ENCODE measurements around the gene ARHGEF5. TPM values are rescaled to one million over a fixed set of nuclear protein-coding genes. Genes with fewer than 3 reads are reported as not detected.
"Not testable (repeated sequence)": the region's sequence is repeated elsewhere in the genome, so short reads cannot be mapped to it uniquely, and the experiment has no call there.

ARHGEF5 gene
- total RNA-seq (2021) (9.3 and 9.5 TPM in 2 replicates), Bru-seq, nascent RNA (percentile 42 among the genes with signal in this experiment), BruChase-seq, experiment 1, labeled RNA remaining after a 2-hour chase (percentile 48 among the genes with signal in this experiment), BruChase-seq, experiment 2, labeled RNA remaining after a 6-hour chase (percentile 53 among the genes with signal in this experiment)
- long read RNA-seq, full-length matches to known transcripts = 3 of 11 reads
- long read RNA-seq, partial matches to known transcripts = 4 of 11 reads
- long read RNA-seq, other reads (novel, unspliced or antisense) = 4 of 11 reads

DNA sequence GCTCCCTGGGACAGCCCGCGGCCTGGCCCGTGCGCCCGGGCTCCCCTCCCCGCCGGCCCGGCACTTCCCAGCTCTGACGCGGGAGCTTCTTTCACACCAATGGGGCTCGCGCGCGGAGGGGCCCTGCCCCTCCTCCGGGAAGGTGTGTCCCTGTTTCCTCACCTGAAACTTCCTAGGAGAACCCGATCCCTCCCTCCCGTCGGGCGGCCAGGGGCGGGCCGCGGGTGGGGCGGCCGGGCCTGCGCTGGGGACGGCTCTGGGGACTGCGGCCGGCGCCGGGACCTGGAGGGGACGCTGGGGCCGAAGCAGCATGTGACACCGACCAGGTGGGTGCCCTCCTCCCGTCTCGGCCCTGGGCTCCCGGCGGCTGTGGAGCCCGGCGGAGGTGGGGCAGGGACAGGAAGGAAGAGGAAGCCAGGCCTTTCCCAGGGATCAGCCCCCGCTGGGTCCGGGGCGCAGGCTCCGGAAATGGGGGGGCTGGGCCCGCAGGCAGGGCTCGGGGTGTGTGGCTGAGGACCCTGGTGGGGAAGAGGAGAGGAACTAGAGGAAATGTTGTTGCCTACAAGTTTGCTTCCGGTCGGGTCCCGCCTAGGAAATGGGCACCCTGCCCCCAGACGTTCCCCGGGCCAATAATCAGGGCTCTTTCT lies at the start of gene ARHGEF5:
TSS of gene ARHGEF5 (plus strand) at position 227 of the 647 bp plus-strand sequence. CDS start 7,268 bp downstream, outside the sequence.
- DNase-seq (ENCODE audit: low spot score); H3K9me3 ChIP-seq (ENCODE audit: low read depth, low read length, poor library complexity, severe bottlenecking); H3K4me1 ChIP-seq (ENCODE audit: insufficient read depth, low read length, poor library complexity, severe bottlenecking); H3K27me3 ChIP-seq (replicated peaks; ENCODE audit: insufficient read depth, low read depth, low read length, poor library complexity); POLR2A ChIA-PET (ENCODE audit: low non-redundant PET); CTCF ChIA-PET; H3K27ac ChIP-seq (ENCODE audit: low read depth, low read length, poor library complexity, severe bottlenecking); H3K36me3 ChIP-seq (ENCODE audit: insufficient read depth, low read length, poor library complexity, severe bottlenecking); H3K4me3 ChIP-seq (ENCODE audit: low read depth, low read length, poor library complexity, severe bottlenecking); intact Hi-C loops (cut with micrococcal nuclease; ENCODE audit: unreplicated experiment): not testable (repeated sequence)
- TSS peak; percentile 46 for BruUV-seq (replicated peaks)

DNA sequence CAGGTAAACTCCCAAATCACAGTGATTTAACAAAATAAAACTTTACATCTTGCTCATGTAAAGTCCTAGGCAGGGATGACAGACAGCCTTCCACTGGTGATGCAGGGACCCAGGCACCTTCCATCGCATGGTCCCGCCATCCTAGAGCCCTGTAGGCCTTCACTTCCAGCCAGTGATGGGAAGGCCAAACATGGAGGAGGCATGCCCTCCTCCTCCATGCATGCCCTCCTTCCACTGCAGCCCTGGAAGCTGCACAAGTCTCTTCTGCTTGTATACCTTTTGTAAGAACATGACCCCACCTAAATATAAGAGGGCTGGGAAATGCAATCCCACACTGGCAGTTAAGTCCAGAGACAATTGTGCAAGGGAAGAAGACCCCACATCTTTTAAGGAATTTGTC lies 45.5 kb upstream of the ARHGEF5 start:
- H3K4me3 ChIP-seq (ENCODE audit: low read depth, low read length, poor library complexity, severe bottlenecking); H3K9me3 ChIP-seq (ENCODE audit: low read depth, low read length, poor library complexity, severe bottlenecking); POLR2A ChIA-PET (ENCODE audit: low non-redundant PET); intact Hi-C loops (cut with micrococcal nuclease; ENCODE audit: unreplicated experiment); CTCF ChIA-PET; DNase-seq (ENCODE audit: low spot score); H3K27me3 ChIP-seq (replicated peaks; ENCODE audit: insufficient read depth, low read depth, low read length, poor library complexity); H3K4me1 ChIP-seq (ENCODE audit: insufficient read depth, low read length, poor library complexity, severe bottlenecking); H3K36me3 ChIP-seq (ENCODE audit: insufficient read depth, low read length, poor library complexity, severe bottlenecking); H3K27ac ChIP-seq (ENCODE audit: low read depth, low read length, poor library complexity, severe bottlenecking); BruUV-seq (replicated peaks): not testable (repeated sequence)

DNA sequence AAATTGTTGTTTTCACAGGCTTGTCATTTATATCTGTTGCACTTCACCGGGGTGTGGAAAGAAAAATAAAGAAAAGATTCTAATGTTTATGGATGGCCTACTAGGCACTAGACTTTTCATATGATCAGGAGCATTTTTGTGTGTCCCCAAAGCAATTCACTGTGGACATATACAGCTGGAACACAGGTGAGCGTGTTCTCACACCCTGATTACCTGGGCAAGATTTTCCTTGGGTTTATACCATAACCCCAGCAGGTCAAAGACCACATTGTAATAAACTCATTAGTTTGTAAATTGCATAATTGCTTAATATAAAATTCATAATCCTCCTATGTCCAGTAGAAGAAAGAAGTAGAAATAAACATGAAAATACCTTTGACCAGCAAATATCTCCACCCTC lies 44.0 kb upstream of the ARHGEF5 start:
- intact Hi-C loops (cut with micrococcal nuclease; ENCODE audit: unreplicated experiment); CTCF ChIA-PET; POLR2A ChIA-PET (ENCODE audit: low non-redundant PET); H3K9me3 ChIP-seq (ENCODE audit: low read depth, low read length, poor library complexity, severe bottlenecking); H3K27ac ChIP-seq (ENCODE audit: low read depth, low read length, poor library complexity, severe bottlenecking); BruUV-seq (replicated peaks); H3K4me1 ChIP-seq (ENCODE audit: insufficient read depth, low read length, poor library complexity, severe bottlenecking); H3K36me3 ChIP-seq (ENCODE audit: insufficient read depth, low read length, poor library complexity, severe bottlenecking); DNase-seq (ENCODE audit: low spot score); H3K4me3 ChIP-seq (ENCODE audit: low read depth, low read length, poor library complexity, severe bottlenecking); H3K27me3 ChIP-seq (replicated peaks; ENCODE audit: insufficient read depth, low read depth, low read length, poor library complexity): not testable (repeated sequence)

DNA sequence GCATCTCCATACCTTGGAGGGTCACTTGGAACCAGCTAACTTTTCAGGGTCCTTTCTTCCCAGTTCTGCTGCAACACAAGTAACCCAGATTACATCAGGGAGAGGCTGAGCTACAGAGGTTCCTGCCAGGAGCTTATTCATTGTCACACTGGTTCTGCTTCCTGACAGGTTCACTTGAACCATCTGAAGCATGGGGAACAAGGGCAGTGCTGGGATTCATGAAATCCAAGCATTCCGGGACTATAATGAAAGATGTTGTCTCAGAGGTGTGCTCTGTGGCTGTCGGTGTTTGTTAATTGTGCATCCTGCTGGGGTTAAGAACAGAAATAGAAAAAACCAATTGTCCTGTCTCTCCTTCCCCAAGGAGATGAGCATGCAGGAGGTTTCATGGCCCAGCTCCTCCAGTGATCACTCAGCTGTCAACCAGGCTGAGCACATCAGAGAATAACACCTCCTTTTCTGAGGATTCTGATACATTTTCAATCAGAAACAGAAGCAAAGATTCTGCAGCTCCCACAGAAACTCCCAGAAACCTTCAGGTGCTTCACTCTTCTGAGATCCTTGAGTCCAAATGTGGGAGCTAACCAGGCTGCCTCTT lies 43.2 kb upstream of the ARHGEF5 start, which contains the start of gene OR2A1:
TSS of gene OR2A1 (plus strand) at position 548 of the 598 bp plus-strand sequence. CDS start 5,706 bp downstream, outside the sequence.
- H3K9me3 ChIP-seq (ENCODE audit: low read depth, low read length, poor library complexity, severe bottlenecking) = not testable (repeated sequence)

DNA sequence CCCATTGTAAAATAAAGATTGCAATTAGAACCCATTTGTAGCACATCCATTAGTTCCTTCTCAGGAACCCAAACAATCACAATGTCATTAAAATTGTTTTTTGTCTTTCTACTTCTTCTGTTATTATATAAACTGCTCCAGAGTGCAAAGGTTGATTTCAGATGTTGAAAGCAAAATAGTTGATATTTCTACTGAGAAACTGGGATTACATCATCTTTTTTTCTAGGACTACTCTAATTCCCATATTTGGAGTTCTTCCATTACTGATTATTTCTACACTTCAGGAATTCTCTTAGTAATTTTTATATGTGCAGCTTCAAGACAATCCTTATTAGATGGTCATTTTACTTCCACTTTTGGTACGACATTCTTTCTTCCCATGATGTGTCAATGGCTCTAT lies 37.7 kb upstream of the ARHGEF5 start:
- DNase-seq (ENCODE audit: low spot score); BruUV-seq (replicated peaks); H3K27me3 ChIP-seq (replicated peaks; ENCODE audit: insufficient read depth, low read depth, low read length, poor library complexity); H3K27ac ChIP-seq (ENCODE audit: low read depth, low read length, poor library complexity, severe bottlenecking); intact Hi-C loops (cut with micrococcal nuclease; ENCODE audit: unreplicated experiment); H3K36me3 ChIP-seq (ENCODE audit: insufficient read depth, low read length, poor library complexity, severe bottlenecking); H3K9me3 ChIP-seq (ENCODE audit: low read depth, low read length, poor library complexity, severe bottlenecking); POLR2A ChIA-PET (ENCODE audit: low non-redundant PET); H3K4me1 ChIP-seq (ENCODE audit: insufficient read depth, low read length, poor library complexity, severe bottlenecking); CTCF ChIA-PET; H3K4me3 ChIP-seq (ENCODE audit: low read depth, low read length, poor library complexity, severe bottlenecking): not testable (repeated sequence)

More for the DNA sequence above, 43.2 kb upstream of the ARHGEF5 start, which contains the start of gene OR2A1:
- H3K27ac ChIP-seq (ENCODE audit: low read depth, low read length, poor library complexity, severe bottlenecking); DNase-seq (ENCODE audit: low spot score); H3K27me3 ChIP-seq (replicated peaks; ENCODE audit: insufficient read depth, low read depth, low read length, poor library complexity); H3K4me1 ChIP-seq (ENCODE audit: insufficient read depth, low read length, poor library complexity, severe bottlenecking); intact Hi-C loops (cut with micrococcal nuclease; ENCODE audit: unreplicated experiment); BruUV-seq (replicated peaks); CTCF ChIA-PET; H3K36me3 ChIP-seq (ENCODE audit: insufficient read depth, low read length, poor library complexity, severe bottlenecking); POLR2A ChIA-PET (ENCODE audit: low non-redundant PET); H3K4me3 ChIP-seq (ENCODE audit: low read depth, low read length, poor library complexity, severe bottlenecking): not testable (repeated sequence)

DNA sequence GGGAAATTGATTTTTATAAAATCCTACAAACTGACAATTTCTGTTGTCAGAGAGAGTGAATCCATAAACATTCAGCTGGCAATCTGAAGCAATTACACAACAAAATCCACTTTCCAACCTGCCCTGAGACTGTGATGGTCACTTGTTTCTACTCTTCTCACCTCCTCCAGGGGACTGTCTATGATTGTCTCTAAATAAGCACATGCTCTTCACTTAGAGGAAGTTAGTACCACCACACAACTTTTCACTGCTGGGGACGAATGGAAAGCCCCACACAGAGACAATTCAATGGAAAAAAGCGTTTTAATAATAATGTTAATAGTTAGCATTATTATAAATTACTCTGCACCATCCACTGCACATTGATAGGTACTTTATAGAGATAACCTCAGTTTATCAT lies 35.7 kb upstream of the ARHGEF5 start:
- TSS peak; percentile 11 for BruUV-seq (replicated peaks)
- H3K27ac ChIP-seq (ENCODE audit: low read depth, low read length, poor library complexity, severe bottlenecking); H3K36me3 ChIP-seq (ENCODE audit: insufficient read depth, low read length, poor library complexity, severe bottlenecking); intact Hi-C loops (cut with micrococcal nuclease; ENCODE audit: unreplicated experiment); H3K4me3 ChIP-seq (ENCODE audit: low read depth, low read length, poor library complexity, severe bottlenecking); H3K9me3 ChIP-seq (ENCODE audit: low read depth, low read length, poor library complexity, severe bottlenecking); H3K4me1 ChIP-seq (ENCODE audit: insufficient read depth, low read length, poor library complexity, severe bottlenecking); CTCF ChIA-PET; H3K27me3 ChIP-seq (replicated peaks; ENCODE audit: insufficient read depth, low read depth, low read length, poor library complexity); POLR2A ChIA-PET (ENCODE audit: low non-redundant PET); DNase-seq (ENCODE audit: low spot score): not testable (repeated sequence)

DNA sequence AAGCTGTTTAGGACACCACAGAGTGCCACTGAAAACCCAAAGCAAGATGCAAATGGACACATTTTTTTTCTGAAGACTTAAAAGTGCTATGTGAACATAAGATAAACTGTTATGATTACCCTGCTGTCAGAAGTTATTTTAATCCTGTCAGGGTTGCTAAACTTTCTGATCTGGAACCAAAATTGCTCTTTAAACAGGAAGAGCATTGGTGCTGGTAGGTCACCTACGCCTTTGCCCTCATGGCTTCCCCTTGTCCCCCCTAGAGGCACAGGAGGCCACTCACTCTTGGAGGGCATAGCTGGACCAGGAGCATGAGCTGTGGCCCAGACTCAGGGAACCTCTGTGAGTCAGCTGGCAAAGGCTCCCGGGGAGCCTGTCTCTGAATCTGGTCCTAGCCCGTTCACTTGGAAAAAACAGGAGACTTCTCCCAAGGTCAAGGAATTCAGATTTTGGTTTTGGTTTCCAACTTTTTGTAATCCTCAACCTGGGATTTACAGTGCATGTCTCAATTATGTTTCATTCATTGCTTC lies 33.5 kb upstream of the ARHGEF5 start:
- DNase-seq (ENCODE audit: low spot score); CTCF ChIA-PET; H3K27ac ChIP-seq (ENCODE audit: low read depth, low read length, poor library complexity, severe bottlenecking); BruUV-seq (replicated peaks); POLR2A ChIA-PET (ENCODE audit: low non-redundant PET); H3K27me3 ChIP-seq (replicated peaks; ENCODE audit: insufficient read depth, low read depth, low read length, poor library complexity); H3K9me3 ChIP-seq (ENCODE audit: low read depth, low read length, poor library complexity, severe bottlenecking); H3K36me3 ChIP-seq (ENCODE audit: insufficient read depth, low read length, poor library complexity, severe bottlenecking); H3K4me1 ChIP-seq (ENCODE audit: insufficient read depth, low read length, poor library complexity, severe bottlenecking); intact Hi-C loops (cut with micrococcal nuclease; ENCODE audit: unreplicated experiment); H3K4me3 ChIP-seq (ENCODE audit: low read depth, low read length, poor library complexity, severe bottlenecking): not testable (repeated sequence)
